Stomach (tissue), 9 donors: ENCODE data around the gene PLEKHO1. TPM values are rescaled to one million over a fixed set of nuclear protein-coding genes. Genes with fewer than 3 reads are reported as not detected.
A peak's percentile ranks its signal among the peaks of the same experiment; 100 is the strongest.
"Not testable (repeated sequence)": the region's sequence is repeated elsewhere in the genome, so short reads cannot be mapped to it uniquely, and the experiment has no call there.

Source experiments
- DNase-seq, 2 donors: peaks; one replicate each; pipeline versions ENCODE4 v3.0.0 to v3.0.0-alpha.2; 2013 to 2019
- H3K27ac ChIP-seq, 5 donors: fragments of 200-600 bp in 4 of 5; sonication (generic) in 4 of 5; one replicate each; pipeline ENCODE4 v1.5.1; 2013 to 2019; ENCODE audit warnings: mild to moderate bottlenecking in 1 of 5, moderate library complexity in 1 of 5
- H3K27me3 ChIP-seq, 3 donors: fragments of 200-600 bp; sonication (generic); one replicate each; pipeline ENCODE4 v1.5.1; 2017 to 2019; ENCODE audit warnings: mixed run types in 1 of 3
- H3K36me3 ChIP-seq, 4 donors: fragments of 200-600 bp; sonication (generic); 1 replicate in 3 of 4; 2 replicates in 1 of 4; pipeline ENCODE4 v1.5.1; 2016 to 2019
- H3K4me1 ChIP-seq, 4 donors: fragments of 200-600 bp; sonication (generic); one replicate each; pipeline ENCODE4 v1.5.1; 2016 to 2019
- H3K4me3 ChIP-seq, 4 donors: fragments of 200-600 bp; sonication (generic) in 3 of 4; one replicate each; pipeline ENCODE4 v1.5.1; 2016 to 2019; ENCODE audit warnings: mild to moderate bottlenecking in 1 of 4
- H3K9me3 ChIP-seq, 4 donors: fragments of 200-600 bp; sonication (generic); one replicate each; pipeline ENCODE4 v1.5.1; 2016 to 2019
- EP300 ChIP-seq: sonication (generic); formaldehyde crosslinking; IDR thresholded peaks from one replicate; pipeline ENCODE4 v1.6.1; 2017; ENCODE audit warnings: antibody characterized with exemption
- POLR2A ChIP-seq, 4 donors: fragments of 450-650 bp; IDR thresholded peaks; one replicate each; pipeline ENCODE4 v1.6.1; 2016; ENCODE audit warnings: antibody characterized with exemption in 4 of 4, control low read depth in 2 of 4, mild to moderate bottlenecking in 1 of 4, moderate library complexity in 1 of 4
- POLR2AphosphoS5 ChIP-seq, 3 donors: sonication (generic); formaldehyde crosslinking; IDR thresholded peaks; one replicate each; pipeline ENCODE4 v1.6.1; 2016; ENCODE audit warnings: antibody characterized with exemption in 3 of 3
- WGBS, 5 donors: extraction: QIAGEN DNeasy Blood & Tissue Kit in 3 of 5; methylation state at CpG; one replicate each; pipeline versions ENCODE4 v1.1.5 to v1.1.7; 2013 to 2018; 5-methylcytosine and 5-hydroxymethylcytosine counted together
- intact Hi-C: fragments of 100-400 bp; cut with DNase I; formaldehyde crosslinking; loops from one replicate; pipeline ENCODE4 v1.15.1; 2023; ENCODE audit warnings: low total_unique reads
- polyA plus RNA-seq, 3 donors: library from polyadenylated mRNA; stranded (reverse); fragments of 200-250 nt; gene quantifications; one replicate each; pipeline ENCODE4 v1.2.3, GENCODE V29; 2013
- total RNA-seq, 5 donors: library from RNA; depleted of rRNA; stranded (reverse); fragments of >200 nt; gene quantifications; one replicate each; pipeline versions ENCODE4 v1.1.0 to v1.2.3, GENCODE V29; 2014 to 2016
- TF ChIP-seq, protein P1 (sequence below), 7 experiments: fragments of 450-650 bp in 4 of 7; fragments of 200-600 bp in 3 of 7; sonication (generic) in 3 of 7; IDR thresholded peaks; one replicate each; pipeline ENCODE4 v1.5.1; 2016 to 2019; ENCODE audit warnings: antibody characterized with exemption in 7 of 7, control low read depth in 2 of 7, mild to moderate bottlenecking in 1 of 7
- donor health status: healthy with polysubstance abuse.
- donor health status: Bipolar disorder and iron deficiency.
- donor health status: healthy.

Gene PLEKHO1
- total and polyA plus RNA-seq, 8 donors = 34.6 to 254 (median 64.1) TPM

DNA sequence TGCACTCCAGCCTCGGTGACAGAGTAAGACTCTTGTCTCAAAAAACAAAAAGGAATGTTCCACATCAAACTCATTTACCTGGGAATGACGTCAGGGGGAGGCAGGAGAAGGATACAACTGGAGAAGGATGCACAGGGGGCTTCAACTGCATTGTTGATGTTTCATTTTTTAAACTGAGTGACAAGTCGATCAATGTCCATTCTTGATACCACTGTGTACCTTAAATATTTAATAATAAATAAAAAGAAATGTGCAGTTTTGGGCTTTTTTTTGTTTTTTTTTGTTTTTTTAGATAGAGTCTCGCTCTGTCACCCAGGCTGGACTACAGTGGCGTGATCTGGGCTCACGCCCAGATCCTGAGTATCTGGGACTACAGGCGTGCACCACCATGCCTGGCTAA lies 35.8 kb downstream of the PLEKHO1 start:
- Histone ChIP-seq H3K36me3 (no peaks in the 10 kb centered on the region), H3K27ac (no peak overlapping the region), H3K4me1 (peaks cover 0 to 18% (median 3%) of the 10 kb centered on the region in 4 donors), H3K27me3 (peaks cover 0 to 8% (median 0%) of the 10 kb centered on the region in 3 donors), H3K9me3 (no peaks in the 10 kb centered on the region), H3K4me3 (no peak overlapping the region)
- intact Hi-C loops = no loop called here
- 80 to 86% (median 83%) methylated on average over 7 of the region's 7 CpGs for WGBS, 5 donors
- no peak for DNase-seq
- TF ChIP-seq, protein P1, sequence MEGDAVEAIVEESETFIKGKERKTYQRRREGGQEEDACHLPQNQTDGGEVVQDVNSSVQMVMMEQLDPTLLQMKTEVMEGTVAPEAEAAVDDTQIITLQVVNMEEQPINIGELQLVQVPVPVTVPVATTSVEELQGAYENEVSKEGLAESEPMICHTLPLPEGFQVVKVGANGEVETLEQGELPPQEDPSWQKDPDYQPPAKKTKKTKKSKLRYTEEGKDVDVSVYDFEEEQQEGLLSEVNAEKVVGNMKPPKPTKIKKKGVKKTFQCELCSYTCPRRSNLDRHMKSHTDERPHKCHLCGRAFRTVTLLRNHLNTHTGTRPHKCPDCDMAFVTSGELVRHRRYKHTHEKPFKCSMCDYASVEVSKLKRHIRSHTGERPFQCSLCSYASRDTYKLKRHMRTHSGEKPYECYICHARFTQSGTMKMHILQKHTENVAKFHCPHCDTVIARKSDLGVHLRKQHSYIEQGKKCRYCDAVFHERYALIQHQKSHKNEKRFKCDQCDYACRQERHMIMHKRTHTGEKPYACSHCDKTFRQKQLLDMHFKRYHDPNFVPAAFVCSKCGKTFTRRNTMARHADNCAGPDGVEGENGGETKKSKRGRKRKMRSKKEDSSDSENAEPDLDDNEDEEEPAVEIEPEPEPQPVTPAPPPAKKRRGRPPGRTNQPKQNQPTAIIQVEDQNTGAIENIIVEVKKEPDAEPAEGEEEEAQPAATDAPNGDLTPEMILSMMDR (IDR thresholded peaks at IDR 0.05) = no peak
- TF ChIP-seq EP300 (no peak), POLR2A (IDR thresholded peaks at IDR 0.05) (no peak)

DNA sequence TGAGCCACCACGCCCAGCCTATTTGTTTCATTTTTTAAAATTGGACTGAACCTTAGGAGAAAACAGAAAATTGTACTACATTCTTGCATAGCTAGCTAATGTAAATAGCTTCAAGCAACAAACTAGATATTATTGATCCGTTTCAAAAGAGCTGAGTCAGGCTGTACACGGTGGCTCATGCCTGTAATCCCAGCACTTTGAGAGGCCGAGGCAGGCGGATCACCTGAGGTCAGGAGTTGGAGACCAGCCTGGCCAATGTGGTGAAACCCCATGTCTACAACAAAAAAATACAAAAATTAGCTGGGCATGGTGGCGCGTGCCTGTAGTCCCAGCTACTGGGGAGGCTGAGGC lies 36.7 kb downstream of the PLEKHO1 start:
- 70 to 79% (median 72%) methylated on average over 7 of the region's 7 CpGs for WGBS, 5 donors
- Histone ChIP-seq H3K4me1 (peaks cover 0 to 18% (median 3%) of the 10 kb centered on the region in 4 donors), H3K27ac (peak overlapping the region in 3 of 5 donors; percentile 18 to 59 (median 41))
- H3K4me3 ChIP-seq, intact Hi-C loops, H3K9me3 ChIP-seq, DNase-seq, H3K27me3 ChIP-seq, H3K36me3 ChIP-seq: not testable (repeated sequence)

DNA sequence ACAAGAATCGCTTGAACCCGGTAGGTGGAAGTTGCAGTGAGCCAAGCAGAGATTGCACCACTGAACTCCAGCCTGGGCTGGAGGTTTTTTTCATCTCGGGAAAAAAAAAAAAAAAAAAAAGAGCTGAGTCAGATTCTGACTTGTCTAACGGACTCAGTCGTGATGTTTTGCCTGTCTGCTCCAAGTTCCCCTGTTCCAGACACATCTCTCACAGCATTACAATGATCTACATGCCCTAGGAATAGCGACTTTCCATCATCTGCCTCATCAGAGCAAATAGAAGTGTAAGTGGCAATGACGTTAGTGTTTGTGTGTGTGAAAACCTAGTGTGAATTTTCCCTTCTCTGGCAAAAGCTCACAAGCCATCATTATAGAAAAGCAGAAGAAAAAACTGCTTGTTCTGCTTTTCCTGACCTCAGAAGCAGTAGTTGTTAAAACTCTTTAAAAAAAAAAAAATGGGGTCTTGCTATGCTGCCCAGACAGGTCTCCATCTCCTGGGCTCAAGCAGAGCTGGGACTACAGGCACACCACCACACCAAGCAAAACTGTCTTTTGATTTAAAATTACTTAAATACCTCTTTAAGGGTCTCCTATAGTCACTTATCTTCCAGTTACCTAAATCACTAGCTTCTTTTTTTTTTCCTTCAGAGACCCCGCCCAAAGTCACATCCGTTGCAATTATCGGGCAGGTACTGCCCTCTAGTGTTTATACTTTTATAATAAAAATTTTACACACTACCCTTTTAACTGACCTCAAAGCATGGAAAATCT lies 37.3 kb downstream of the PLEKHO1 start:
- WGBS, 5 donors = 23 to 33% (median 31%) methylated on average over 10 of the region's 10 CpGs
- no peak for TF ChIP-seq EP300
- TF ChIP-seq, protein P1 (IDR thresholded peaks at IDR 0.05) = peak in 3 of 7 experiments; percentile 12 to 35 (median 24)
- Histone ChIP-seq H3K4me3 (no peak overlapping the region), H3K36me3 (no peaks in the 10 kb centered on the region), H3K4me1 (peaks cover 0 to 18% (median 3%) of the 10 kb centered on the region in 4 donors), H3K9me3 (no peaks in the 10 kb centered on the region), H3K27me3 (peaks cover 0 to 8% (median 0%) of the 10 kb centered on the region in 3 donors), H3K27ac (peak overlapping the region in 3 of 5 donors; percentile 18 to 59 (median 41))
- peak in 1 of 2 donors; percentile 76 for DNase-seq
- intact Hi-C loops = no loop called here

DNA sequence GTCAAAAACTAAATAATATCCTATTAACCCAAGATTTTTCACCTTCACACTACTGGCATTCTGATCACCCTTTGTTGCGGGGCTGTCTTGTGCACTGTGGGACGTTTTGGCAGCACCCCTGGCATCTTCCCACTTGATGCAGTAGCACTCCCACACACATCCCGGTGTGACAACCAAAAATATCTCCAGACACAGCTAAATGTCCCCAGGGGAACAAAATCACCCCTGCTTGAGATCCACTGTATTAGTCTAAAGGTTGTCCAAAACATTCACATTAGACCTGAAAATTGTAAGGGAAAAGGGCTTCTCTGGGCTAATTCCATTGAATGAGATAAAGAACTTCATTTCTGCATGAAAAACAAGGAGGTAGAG lies 37.8 kb downstream of the PLEKHO1 start:
- Histone ChIP-seq H3K27me3 (peaks cover 0 to 8% (median 0%) of the 10 kb centered on the region in 3 donors), H3K4me3 (no peak overlapping the region), H3K9me3 (no peaks in the 10 kb centered on the region), H3K36me3 (no peaks in the 10 kb centered on the region), H3K4me1 (peaks cover 0 to 18% (median 3%) of the 10 kb centered on the region in 4 donors), H3K27ac (no peak overlapping the region)
- DNase-seq = no peak
- intact Hi-C loops = no loop called here
- TF ChIP-seq EP300 (no peak), POLR2A (IDR thresholded peaks at IDR 0.05) (no peak), POLR2AphosphoS5 (IDR thresholded peaks at IDR 0.05) (no peak)
- TF ChIP-seq, protein P1 (IDR thresholded peaks at IDR 0.05) = no peak
- WGBS, 5 donors = 28 to 37% (median 33%) methylated on average over 3 of the region's 3 CpGs

DNA sequence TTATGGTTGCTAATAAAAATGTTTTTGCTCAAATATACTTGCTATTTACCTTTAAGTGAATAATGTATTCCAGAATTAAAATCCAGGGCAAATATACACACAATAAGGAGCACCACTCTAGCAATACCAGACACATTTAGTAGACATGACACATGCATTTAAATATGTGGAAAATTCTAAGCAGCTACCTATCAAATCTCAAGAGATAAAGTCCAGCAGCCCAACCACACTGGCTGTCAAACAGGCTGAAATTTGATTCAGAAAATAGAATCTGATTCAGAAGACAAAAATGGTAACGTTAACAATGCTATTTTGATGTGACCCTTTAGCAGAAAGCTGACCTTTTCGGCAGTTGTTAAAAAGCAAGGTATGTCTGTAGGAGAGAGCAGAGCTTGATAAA lies 42.3 kb downstream of the PLEKHO1 start:
- H3K27ac ChIP-seq = no peak overlapping the region

More for the DNA sequence above, 42.3 kb downstream of the PLEKHO1 start:
- TF ChIP-seq POLR2AphosphoS5 (IDR thresholded peaks at IDR 0.05) (no peak), EP300 (no peak), POLR2A (IDR thresholded peaks at IDR 0.05) (no peak)
- TF ChIP-seq, protein P1 (IDR thresholded peaks at IDR 0.05) = no peak
- Histone ChIP-seq H3K9me3 (no peaks in the 10 kb centered on the region), H3K4me1 (peaks cover 0 to 9% (median 2%) of the 10 kb centered on the region in 4 donors), H3K4me3 (no peak overlapping the region), H3K27me3 (peaks cover 0 to 13% (median 0%) of the 10 kb centered on the region in 3 donors), H3K36me3 (no peaks in the 10 kb centered on the region)
- no peak for DNase-seq
- intact Hi-C loops = no loop called here
- WGBS, 5 donors = 52 to 65% (median 60%) methylated on average over 2 of the region's 2 CpGs
